Fibroblast of skin of scalp (primary cell): ENCODE measurements around the gene HECA.
A peak's percentile ranks its signal among the peaks of the same experiment; 100 is the strongest.
"Not testable (repeated sequence)": the region's sequence is repeated elsewhere in the genome, so short reads cannot be mapped to it uniquely, and the experiment has no call there.

ENCODE experiments used
- DNase-seq: peaks from one replicate; pipeline ENCODE4 v3.0.0-alpha.2; 2013

HECA gene

GRCh38 chr6:139210766-139211165 lies 75.9 kb downstream of the HECA start:
- DNase-seq, result not testable (repeated sequence)

GRCh38 chr6:139212460-139212859 lies 77.6 kb downstream of the HECA start:
- DNase-seq, result not testable (repeated sequence)

- DNase-seq, result peak; percentile 93
Measured at GRCh38 chr6:139219271-139219729, 84.4 kb downstream of the HECA start.

GRCh38 chr6:139219746-139220145 lies 84.9 kb downstream of the HECA start:
- DNase-seq, result no peak

GRCh38 chr6:139228387-139228786 lies 93.5 kb downstream of the HECA start:
- not testable (repeated sequence) for DNase-seq
